NCI-H2171 treated with DMSO at 0.1 percent for 48 hours (cell line): ENCODE results near the gene B4GALNT4.
A peak's percentile ranks its signal among the peaks of the same experiment; 100 is the strongest.
"Not testable (repeated sequence)": the region's sequence is repeated elsewhere in the genome, so short reads cannot be mapped to it uniquely, and the experiment has no call there.

ENCODE experiments used
- DNase-seq: peaks from one replicate; lab custom pipeline; 2025; lab: John Stamatoyannopoulos, UW

B4GALNT4 gene

GRCh38 chr11:369336-370018 is at the start of gene B4GALNT4:
TSS of gene B4GALNT4 (plus strand) at chr11:369499. CDS start at chr11:369804, 305 bp downstream.
- DNase-seq: peak; percentile 11

GRCh38 chr11:319888-320273 is 49.4 kb upstream of the B4GALNT4 start:
- not testable (repeated sequence) for DNase-seq

- no peak for DNase-seq
Measured at GRCh38 chr11:324156-324555, 45.1 kb upstream of the B4GALNT4 start.

- not testable (repeated sequence) for DNase-seq
Measured at GRCh38 chr11:324593-325517, 44.4 kb upstream of the B4GALNT4 start.

- no peak for DNase-seq
Measured at GRCh38 chr11:325796-326591, 43.3 kb upstream of the B4GALNT4 start.

- DNase-seq: no peak
Measured at GRCh38 chr11:326592-326841, 42.8 kb upstream of the B4GALNT4 start.

GRCh38 chr11:326842-327580 is 42.3 kb upstream of the B4GALNT4 start:
- DNase-seq: no peak

GRCh38 chr11:327581-327923 is 41.7 kb upstream of the B4GALNT4 start:
- DNase-seq: no peak

- DNase-seq: no peak
Measured at GRCh38 chr11:328012-328411, 41.3 kb upstream of the B4GALNT4 start.

- not testable (repeated sequence) for DNase-seq
Measured at GRCh38 chr11:328516-329100, 40.7 kb upstream of the B4GALNT4 start.

GRCh38 chr11:329886-330253 is 39.4 kb upstream of the B4GALNT4 start:
- DNase-seq: no peak

GRCh38 chr11:330307-330693 is 39.0 kb upstream of the B4GALNT4 start:
- DNase-seq: no peak

- DNase-seq: no peak
Measured at GRCh38 chr11:330694-331357, 38.5 kb upstream of the B4GALNT4 start.

- no peak for DNase-seq
Measured at GRCh38 chr11:331358-332060, 37.8 kb upstream of the B4GALNT4 start.

GRCh38 chr11:332651-333480 is 36.4 kb upstream of the B4GALNT4 start:
- DNase-seq: no peak

- not testable (repeated sequence) for DNase-seq
Measured at GRCh38 chr11:333616-334263, 35.6 kb upstream of the B4GALNT4 start.

- DNase-seq: no peak
Measured at GRCh38 chr11:334264-334994, 34.9 kb upstream of the B4GALNT4 start.
